Nasal cavity respiratory epithelium epithelial cell of viscerocranial mucosa (primary cell): ENCODE data around the gene TMUB2. TPM values are rescaled to one million over a fixed set of nuclear protein-coding genes. Genes with fewer than 3 reads are reported as not detected.

Source experiments
- total RNA-seq: library from RNA; depleted of rRNA; stranded (reverse); fragments of >200 nt; gene quantifications from 2 replicates; pipeline ENCODE4 v1.2.3, GENCODE V29; 2014

TMUB2 gene
- total RNA-seq = 21.9 and 33.1 TPM in 2 replicates

GRCh38 chr17:44186307-44187130 is at the start of gene TMUB2:
Gene TMUB2, plus strand, starts transcription at chr17:44186972. Its CDS starts 737 bp downstream, at chr17:44187709.

DNA sequence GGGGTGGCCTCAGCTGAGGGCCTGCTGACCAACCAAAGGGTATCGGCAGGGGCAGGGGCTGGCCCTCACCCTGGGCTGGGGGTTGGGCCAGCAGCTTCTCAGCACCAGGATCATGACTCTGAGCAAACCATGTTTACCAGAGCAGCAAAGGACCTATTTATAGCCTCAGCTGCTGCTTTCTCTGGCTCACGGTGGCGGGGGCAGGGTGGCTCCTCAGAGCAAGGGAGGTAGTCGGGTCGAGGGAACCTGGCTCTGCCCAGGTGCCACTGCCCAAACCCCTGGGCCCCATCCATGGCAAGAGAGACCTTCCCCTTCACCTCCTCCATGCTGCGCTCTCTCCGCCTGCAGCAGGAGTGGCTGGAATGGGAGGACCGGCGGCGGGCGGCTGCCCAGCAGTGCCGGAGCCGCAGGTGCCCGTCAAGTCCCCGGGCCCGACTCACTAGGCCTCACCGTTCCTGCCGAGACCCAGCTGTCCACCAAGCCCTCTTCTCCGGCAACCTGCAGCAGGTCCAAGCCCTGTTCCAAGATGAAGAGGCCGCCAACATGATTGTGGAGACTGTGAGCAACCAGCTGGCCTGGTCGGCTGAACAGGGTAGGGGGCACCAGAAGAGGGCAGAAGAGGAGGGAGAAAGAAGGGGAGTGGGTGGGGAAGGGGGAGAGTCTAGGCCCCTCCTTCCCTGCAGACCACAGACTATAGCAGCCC is 16.1 kb upstream of the TMUB2 start, which contains the start of gene ASB16:
Gene ASB16, plus strand, starts transcription at position 206 of the 703 bp plus-strand sequence. Its CDS starts 86 bp downstream, at position 292.

GRCh38 chr17:44199553-44200477 is 13.0 kb downstream of the TMUB2 start, which contains the start of gene ATXN7L3:
Gene ATXN7L3, minus strand, starts transcription at chr17:44199884. Its CDS starts 1,814 bp downstream, at chr17:44198070.

DNA sequence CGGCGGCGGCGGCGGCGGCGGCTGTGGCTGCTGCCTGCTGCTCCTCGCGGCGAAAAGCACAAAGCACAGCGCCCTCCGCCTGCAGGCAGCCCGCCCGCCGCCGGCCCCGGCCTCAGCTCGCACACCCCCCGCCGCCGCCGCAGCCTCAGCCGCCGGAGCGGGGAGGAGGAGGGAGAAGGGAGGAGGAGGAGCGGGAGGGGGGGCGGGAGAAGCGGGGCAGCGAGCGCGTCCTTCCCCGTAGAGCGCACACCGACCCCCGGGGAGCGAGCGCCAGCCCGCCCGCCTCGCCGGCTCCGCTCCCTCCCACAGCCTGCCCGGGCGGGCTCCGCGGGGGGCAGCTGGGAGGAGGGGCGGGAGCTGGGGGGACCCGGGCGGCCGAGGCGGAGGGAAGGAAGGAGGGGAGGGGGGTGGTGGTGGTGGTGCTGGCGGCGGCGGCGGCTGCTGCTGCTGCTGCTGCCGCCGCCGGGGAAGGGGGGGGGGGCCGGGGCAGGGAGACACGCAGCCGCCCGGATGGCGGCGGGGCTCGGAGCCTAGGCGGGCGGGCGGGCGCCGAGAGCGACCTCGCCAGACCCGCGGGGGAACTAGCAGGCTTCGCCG is 32.9 kb downstream of the TMUB2 start, which contains the start of gene UBTF:
Gene UBTF, minus strand, starts transcription at position 60 of the 597 bp plus-strand sequence. CDS start 1,446 bp downstream, outside the sequence.

Other genes starting within 250 kb of the TMUB2 start
- not detected in 2 replicates for gene PPY, start 244.5 kb upstream of the TMUB2 start, total RNA-seq
- gene PYY, start 233.0 kb upstream of the TMUB2 start, total RNA-seq = 0.68 TPM in 1 of 2 replicates, not detected in the other
- 11.8 and 19.5 TPM in 2 replicates for gene NAGS, start 182.3 kb upstream of the TMUB2 start, total RNA-seq
- gene TMEM101, start 172.0 kb upstream of the TMUB2 start, total RNA-seq = 39.7 and 63.2 TPM in 2 replicates
- 27.1 and 36.9 TPM in 2 replicates for gene LSM12, start 120.3 kb upstream of the TMUB2 start, total RNA-seq
- gene G6PC3, start 116.2 kb upstream of the TMUB2 start, total RNA-seq = 6.8 and 11.0 TPM in 2 replicates
- 18.5 and 41.2 TPM in 2 replicates for gene HDAC5, start 63.3 kb upstream of the TMUB2 start, total RNA-seq
- gene HROB, start 45.0 kb upstream of the TMUB2 start, total RNA-seq = 0.21 and 0.68 TPM in 2 replicates
- gene ASB16, start 16.3 kb upstream of the TMUB2 start, total RNA-seq = not detected in 2 replicates
- 56.0 and 56.3 TPM in 2 replicates for gene ATXN7L3, start 12.9 kb downstream of the TMUB2 start, total RNA-seq
- 29.7 and 50.3 TPM in 2 replicates for gene UBTF, start 32.7 kb downstream of the TMUB2 start, total RNA-seq
- gene SLC4A1, start 81.2 kb downstream of the TMUB2 start, total RNA-seq = not detected in 2 replicates
- 0.57 and 3.4 TPM in 2 replicates for gene RUNDC3A, start 121.6 kb downstream of the TMUB2 start, total RNA-seq
- 91.2 and 133 TPM in 2 replicates for gene SLC25A39, start 137.9 kb downstream of the TMUB2 start, total RNA-seq
- 763 and 1,739 TPM in 2 replicates for gene GRN, start 158.3 kb downstream of the TMUB2 start, total RNA-seq
- gene FAM171A2, start 176.9 kb downstream of the TMUB2 start, total RNA-seq = 0.34 and 1.4 TPM in 2 replicates
- gene ITGA2B, start 202.7 kb downstream of the TMUB2 start, total RNA-seq = under 0.01 and 0.07 TPM in 2 replicates